HG02610 (cell line): ENCODE data around the gene OR2A14.
"Not testable (repeated sequence)": the region's sequence is repeated elsewhere in the genome, so short reads cannot be mapped to it uniquely, and the experiment has no call there.

ENCODE experiments used
- ATAC-seq: cut with Tn5 transposase; IDR thresholded peaks from one replicate; pipeline ENCODE4 v1.9.1; 2021; ENCODE audit warnings: mild to moderate bottlenecking, moderate library complexity; ENCODE audit not compliant: unreplicated experiment

OR2A14 gene

GRCh38 chr7:144148224-144148827 is 25.4 kb downstream of the OR2A14 start:
- no peak for ATAC-seq

GRCh38 chr7:144158861-144159260 is 35.9 kb downstream of the OR2A14 start:
- no peak for ATAC-seq

GRCh38 chr7:144164784-144165183 is 41.8 kb downstream of the OR2A14 start:
- ATAC-seq = no peak

- not testable (repeated sequence) for ATAC-seq
These were observed 48.8 kb downstream of the OR2A14 start for GRCh38 chr7:144171594-144172350.

- ATAC-seq = no peak
These were observed 51.6 kb downstream of the OR2A14 start for GRCh38 chr7:144174613-144175012.

- ATAC-seq = peak; percentile 97
These were observed 55.6 kb downstream of the OR2A14 start for GRCh38 chr7:144178380-144179164.

- ATAC-seq = not testable (repeated sequence)
These were observed 56.1 kb downstream of the OR2A14 start for GRCh38 chr7:144179165-144179479.
